Measurements from ENCODE around the gene ECPAS.
A peak's percentile ranks its signal among the peaks of the same experiment; 100 is the strongest.
"Not testable (repeated sequence)": the region's sequence is repeated elsewhere in the genome, so short reads cannot be mapped to it uniquely, and the experiment has no call there.

The ECPAS gene

GRCh38 chr9:111475195-111475594, 9.0 kb downstream of the ECPAS start:
- DNase-seq, result no peak

- no peak for DNase-seq
Observed at GRCh38 chr9:111474385-111474784, 9.8 kb downstream of the ECPAS start.

- DNase-seq, result no peak
Observed at GRCh38 chr9:111467778-111468367, 16.3 kb downstream of the ECPAS start.

- DNase-seq, result no peak
Observed at GRCh38 chr9:111463048-111463447, 21.1 kb downstream of the ECPAS start.

GRCh38 chr9:111458139-111459009, 25.8 kb downstream of the ECPAS start:
- DNase-seq, result no peak

- DNase-seq, result no peak
Observed at GRCh38 chr9:111456529-111456928, 27.7 kb downstream of the ECPAS start.

- DNase-seq, result no peak
Observed at GRCh38 chr9:111455638-111456037, 28.5 kb downstream of the ECPAS start.

GRCh38 chr9:111454751-111455150, 29.4 kb downstream of the ECPAS start:
- DNase-seq, result no peak

- no peak for DNase-seq
Observed at GRCh38 chr9:111451570-111451969, 32.6 kb downstream of the ECPAS start.

GRCh38 chr9:111450124-111450523, 34.1 kb downstream of the ECPAS start:
- no peak for DNase-seq

- no peak for DNase-seq
Observed at GRCh38 chr9:111449705-111450104, 34.5 kb downstream of the ECPAS start.

- not testable (repeated sequence) for DNase-seq
Observed at GRCh38 chr9:111445799-111446198, 38.4 kb downstream of the ECPAS start.

GRCh38 chr9:111443454-111443853, 40.7 kb downstream of the ECPAS start:
- DNase-seq, result no peak

GRCh38 chr9:111442360-111443027, 41.7 kb downstream of the ECPAS start:
- no peak for DNase-seq

GRCh38 chr9:111440226-111440625, 44.0 kb downstream of the ECPAS start:
- no peak for DNase-seq

GRCh38 chr9:111438541-111439235, 45.5 kb downstream of the ECPAS start:
- DNase-seq, result peak; percentile 60

GRCh38 chr9:111436571-111436970, 47.6 kb downstream of the ECPAS start:
- DNase-seq, result no peak

- no peak for DNase-seq
Observed at GRCh38 chr9:111433082-111433481, 51.1 kb downstream of the ECPAS start.

- DNase-seq, result peak; percentile 2
Observed at GRCh38 chr9:111431684-111432083, 52.5 kb downstream of the ECPAS start.

GRCh38 chr9:111429175-111429574, 55.0 kb downstream of the ECPAS start:
- no peak for DNase-seq

- DNase-seq, result peak; percentile 79
Observed at GRCh38 chr9:111427186-111427585, 57.0 kb downstream of the ECPAS start.

- no peak for DNase-seq
Observed at GRCh38 chr9:111423389-111423788, 60.8 kb downstream of the ECPAS start.

GRCh38 chr9:111414406-111414805, 69.8 kb downstream of the ECPAS start:
- DNase-seq, result no peak

Data from fibroblast of skin of scalp (primary cell).